Measurements from ENCODE around the gene ZBED3.
"Not testable (repeated sequence)": the region's sequence is repeated elsewhere in the genome, so short reads cannot be mapped to it uniquely, and the experiment has no call there.

ZBED3 gene

GRCh38 chr5:77086368-77086688 lies 757 bp downstream of the ZBED3 start:
- no peak for DNase-seq (ENCODE audit: low read depth)
- H3K4me3 ChIP-seq (ENCODE audit: low read depth, low read length), result peak overlapping the region; percentile 70
- TF ChIP-seq MYC (IDR thresholded peaks at IDR 0.05; ENCODE audit: low read depth, low read length) (no peak; the same call in 1 of the 2 replicates), CTCF (IDR thresholded peaks at IDR 0.05; ENCODE audit: low read depth, low read length) (no peak), MAX (IDR thresholded peaks at IDR 0.05; ENCODE audit: low read depth, low read length) (no peak), POLR2A (IDR thresholded peaks at IDR 0.05; ENCODE audit: extremely low read depth, insufficient read length) (no peak)

- no peak for DNase-seq (ENCODE audit: low read depth)
- TF ChIP-seq MYC (IDR thresholded peaks at IDR 0.05; ENCODE audit: low read depth, low read length), result no peak
- no peak for TF ChIP-seq POLR2A (IDR thresholded peaks at IDR 0.05; ENCODE audit: extremely low read depth, insufficient read length)
- TF ChIP-seq MAX (IDR thresholded peaks at IDR 0.05; ENCODE audit: low read depth, low read length), result no peak
- TF ChIP-seq CTCF (IDR thresholded peaks at IDR 0.05; ENCODE audit: low read depth, low read length), result no peak
- H3K4me3 ChIP-seq (ENCODE audit: low read depth, low read length), result no peak overlapping the region
These were observed 4.0 kb downstream of the ZBED3 start for GRCh38 chr5:77083088-77083487.

GRCh38 chr5:77082280-77082679 lies 4.8 kb downstream of the ZBED3 start:
- H3K4me3 ChIP-seq (ENCODE audit: low read depth, low read length), result no peak overlapping the region
- no peak for DNase-seq (ENCODE audit: low read depth)
- no peak for TF ChIP-seq CTCF (IDR thresholded peaks at IDR 0.05; ENCODE audit: low read depth, low read length)
- no peak for TF ChIP-seq MYC (IDR thresholded peaks at IDR 0.05; ENCODE audit: low read depth, low read length)
- TF ChIP-seq MAX (IDR thresholded peaks at IDR 0.05; ENCODE audit: low read depth, low read length), result no peak
- no peak for TF ChIP-seq POLR2A (IDR thresholded peaks at IDR 0.05; ENCODE audit: extremely low read depth, insufficient read length)

- TF ChIP-seq CTCF (IDR thresholded peaks at IDR 0.05; ENCODE audit: low read depth, low read length) (no peak), MAX (IDR thresholded peaks at IDR 0.05; ENCODE audit: low read depth, low read length) (no peak), MYC (IDR thresholded peaks at IDR 0.05; ENCODE audit: low read depth, low read length) (no peak), POLR2A (IDR thresholded peaks at IDR 0.05; ENCODE audit: extremely low read depth, insufficient read length) (no peak)
- H3K4me3 ChIP-seq (ENCODE audit: low read depth, low read length), result no peak overlapping the region
- no peak for DNase-seq (ENCODE audit: low read depth)
These were observed 6.2 kb downstream of the ZBED3 start for GRCh38 chr5:77080905-77081304.

- DNase-seq (ENCODE audit: low read depth); H3K4me3 ChIP-seq (ENCODE audit: low read depth, low read length): not testable (repeated sequence)
These were observed 6.6 kb downstream of the ZBED3 start for GRCh38 chr5:77080479-77080878.

- TF ChIP-seq CTCF (IDR thresholded peaks at IDR 0.05; ENCODE audit: low read depth, low read length) (no peak), MYC (IDR thresholded peaks at IDR 0.05; ENCODE audit: low read depth, low read length) (no peak), POLR2A (IDR thresholded peaks at IDR 0.05; ENCODE audit: extremely low read depth, insufficient read length) (no peak), MAX (IDR thresholded peaks at IDR 0.05; ENCODE audit: low read depth, low read length) (no peak)
- DNase-seq (ENCODE audit: low read depth), result no peak
- no peak overlapping the region for H3K4me3 ChIP-seq (ENCODE audit: low read depth, low read length)
These were observed 9.3 kb downstream of the ZBED3 start for GRCh38 chr5:77077829-77078176.

Measured in NB4 (cell line).